HepG2 (cell line): ENCODE data around the gene ZBTB7C. TPM values are rescaled to one million over a fixed set of nuclear protein-coding genes. Genes with fewer than 3 reads are reported as not detected.

Experiments used
- ATAC-seq: fragments of 200-7000 bp; cut with Tn5 transposase; 3 replicates; pipeline ENCODE4 v1.9.1; 2020; ENCODE audit warnings: mild to moderate bottlenecking, moderate library complexity
- BruUV-seq: library from RNA; stranded (reverse); fragments of 400-500 nt; replicated peaks from 2 replicates; lab custom pipeline; 2021; lab: Mats Ljungman, UMichigan
- CTCF ChIA-PET: fragments of 300-600 bp; formaldehyde crosslinking; extraction: SDS; loops from one replicate; lab custom pipeline; 2021; ENCODE audit warnings: low total read pairs, inconsistent platforms, low intra/inter-chr PET ratio; lab: Yijun Ruan, JAX
- POLR2A ChIA-PET: fragments of 350-600 bp; sonication (Branson Sonifier 250); formaldehyde crosslinking; loops from one replicate; lab custom pipeline; 2020; ENCODE audit warnings: antibody characterized with exemption, inconsistent platforms; lab: Yijun Ruan, JAX
- DNase-seq: peaks from one replicate; pipeline ENCODE4 v3.0.0-alpha.2; 2015; ENCODE audit warnings: low spot score
- FAIRE-seq: peaks from 3 replicates; lab custom pipeline; 2011; peaks lifted over from hg19 to GRCh38; lab: Jason Lieb, UNC
- H2AFZ ChIP-seq: one replicate; pipeline ENCODE4 v1.6.1; 2011; ENCODE audit warnings: low read length, inconsistent platforms
- H3K27ac ChIP-seq: fragments of 300-600 bp; 3 replicates; pipeline ENCODE4 v1.8.0; 2011; ENCODE audit warnings: mixed run types, mild to moderate bottlenecking, mixed read lengths, low read length, inconsistent platforms; ENCODE audit not compliant: insufficient read depth; ENCODE audit errors: extremely low read length
- H3K27me3 ChIP-seq, 2 experiments: fragments of 200-600 bp in 1 of 2; 2 replicates in 1 of 2; 3 replicates in 1 of 2; pipeline versions ENCODE4 v1.6.0 to v1.8.0; 2011; ENCODE audit warnings: low read length in 2 of 2, mild to moderate bottlenecking in 2 of 2, moderate library complexity in 2 of 2, inconsistent platforms in 1 of 2; ENCODE audit not compliant: insufficient read depth in 2 of 2, control insufficient read depth in 1 of 2
- H3K36me3 ChIP-seq, 2 experiments: fragments of 200-600 bp in 1 of 2; replicated peaks in 1 of 2; 2 replicates in 1 of 2; 3 replicates in 1 of 2; pipeline versions ENCODE4 v1.5.1 to v1.8.0; 2011; ENCODE audit warnings: low read length in 2 of 2, inconsistent platforms in 1 of 2; ENCODE audit not compliant: insufficient read depth in 2 of 2, control insufficient read depth in 1 of 2
- H3K4me1 ChIP-seq: 2 replicates; pipeline ENCODE4 v1.5.1; 2012; ENCODE audit warnings: low read length, inconsistent platforms; ENCODE audit not compliant: insufficient read depth
- H3K4me2 ChIP-seq: 2 replicates; pipeline ENCODE4 v1.6.0; 2011; ENCODE audit warnings: low read depth, low read length, inconsistent platforms
- H3K4me3 ChIP-seq, 3 experiments: fragments of 200-600 bp in 1 of 3; sonication (generic), shearing (Covaris generic) in 1 of 3; replicated peaks in 1 of 3; 2 replicates each; pipeline ENCODE4 v1.5.1; 2011 to 2016; ENCODE audit warnings: low read length in 3 of 3, inconsistent platforms in 2 of 3, low read depth in 2 of 3, mild to moderate bottlenecking in 2 of 3, control low read depth in 1 of 3, mixed read lengths in 1 of 3; ENCODE audit not compliant: insufficient read depth in 1 of 3
- H3K79me2 ChIP-seq: one replicate; pipeline ENCODE4 v1.6.1; 2011; ENCODE audit warnings: low read length, inconsistent platforms; ENCODE audit not compliant: insufficient read depth
- H3K9ac ChIP-seq: 2 replicates; pipeline ENCODE4 v1.6.0; 2011; ENCODE audit warnings: mild to moderate bottlenecking, low read depth, low read length, inconsistent platforms; ENCODE audit not compliant: insufficient read depth
- H3K9me3 ChIP-seq: 2 replicates; pipeline ENCODE4 v1.5.1; 2012; ENCODE audit warnings: mild to moderate bottlenecking, low read length
- H4K20me1 ChIP-seq: 2 replicates; pipeline ENCODE4 v1.6.0; 2011; ENCODE audit warnings: inconsistent platforms, mild to moderate bottlenecking, low read length, moderate library complexity; ENCODE audit not compliant: insufficient read depth
- ARHGAP35 ChIP-seq: sonication (generic); formaldehyde crosslinking; IDR thresholded peaks from 2 replicates; pipeline ENCODE4 v1.9.0; 2022; ENCODE audit warnings: mild to moderate bottlenecking, inconsistent platforms, moderate library complexity, missing genetic modification reagents, borderline replicate concordance
- ATF1 ChIP-seq: IDR thresholded peaks from 2 replicates; pipeline ENCODE4 v1.6.1; 2016; ENCODE audit warnings: mild to moderate bottlenecking, control low read depth
- BCL6 ChIP-seq: IDR thresholded peaks from 2 replicates; pipeline ENCODE4 v1.6.1; 2016; ENCODE audit warnings: missing genetic modification reagents, missing compliant biosample characterization
- EHMT2 ChIP-seq: fragments of 200-600 bp; sonication (generic); IDR thresholded peaks from 2 replicates; pipeline ENCODE4 v1.7.0; 2017; ENCODE audit warnings: antibody characterized with exemption, low read depth, low read length, borderline replicate concordance
- HNRNPUL1 ChIP-seq: fragments of 200-400 bp; formaldehyde crosslinking; IDR thresholded peaks from 2 replicates; pipeline ENCODE4 v1.6.1; 2017; ENCODE audit warnings: low read depth, mild to moderate bottlenecking, low read length, moderate library complexity
- IKZF4 ChIP-seq: sonication (generic); formaldehyde crosslinking; IDR thresholded peaks from 2 replicates; pipeline ENCODE4 v1.5.1; 2020; ENCODE audit warnings: borderline replicate concordance, mild to moderate bottlenecking, low read depth, missing genetic modification reagents; ENCODE audit errors: not compliant biosample characterization
- KDM5A ChIP-seq: fragments of 200-600 bp; sonication (generic); IDR thresholded peaks from 2 replicates; pipeline ENCODE4 v1.7.0; 2018; ENCODE audit warnings: antibody characterized with exemption, mild to moderate bottlenecking, low read length, borderline replicate concordance
- NCOA1 ChIP-seq: sonication (generic); formaldehyde crosslinking; IDR thresholded peaks from 2 replicates; pipeline ENCODE4 v1.9.0; 2021; ENCODE audit warnings: missing genetic modification reagents
- RBFOX2 ChIP-seq: fragments of 200-400 bp; formaldehyde crosslinking; IDR thresholded peaks from 2 replicates; pipeline ENCODE4 v1.6.1; 2017; ENCODE audit warnings: low read depth, mild to moderate bottlenecking, low read length
- RFX3 ChIP-seq: IDR thresholded peaks from 2 replicates; pipeline ENCODE4 v1.6.1; 2016; ENCODE audit warnings: missing biosample characterization, missing genetic modification reagents
- TEAD2 ChIP-seq: sonication (generic); formaldehyde crosslinking; IDR thresholded peaks from 2 replicates; pipeline ENCODE4 v1.9.0; 2021; ENCODE audit warnings: missing genetic modification reagents
- TMF1 ChIP-seq: sonication (generic); formaldehyde crosslinking; IDR thresholded peaks from 2 replicates; pipeline ENCODE4 v1.8.1; 2022; ENCODE audit warnings: low read depth, missing genetic modification reagents
- ZFP36L2 ChIP-seq: sonication (generic); formaldehyde crosslinking; IDR thresholded peaks from 2 replicates; pipeline ENCODE4 v1.4.0; 2020; ENCODE audit warnings: missing genetic modification reagents
- ZFP62 ChIP-seq: sonication (generic); formaldehyde crosslinking; IDR thresholded peaks from 2 replicates; pipeline ENCODE4 v1.4.0; 2020; ENCODE audit warnings: missing genetic modification reagents
- ZKSCAN5 ChIP-seq: sonication (generic); formaldehyde crosslinking; IDR thresholded peaks from 2 replicates; pipeline ENCODE4 v1.5.1; 2020; ENCODE audit warnings: mild to moderate bottlenecking, missing genetic modification reagents
- ZNF207 ChIP-seq: fragments of 450-650 bp; IDR thresholded peaks from 2 replicates; pipeline ENCODE4 v1.6.1; 2016; ENCODE audit warnings: antibody characterized with exemption, borderline replicate concordance
- ZNF543 ChIP-seq: sonication (generic); formaldehyde crosslinking; IDR thresholded peaks from 2 replicates; pipeline ENCODE4 v1.4.0; 2020; ENCODE audit warnings: mild to moderate bottlenecking, missing genetic modification reagents
- ZNF556 ChIP-seq: sonication (generic); formaldehyde crosslinking; IDR thresholded peaks from 2 replicates; pipeline ENCODE4 v1.4.0; 2020; ENCODE audit warnings: mild to moderate bottlenecking, missing genetic modification reagents, borderline replicate concordance
- WGBS: methylation state at CpG from one replicate; pipeline ENCODE4 v1.1.6; 2017; ENCODE audit warnings: low lambda C conversion rate; 5-methylcytosine and 5-hydroxymethylcytosine counted together
- in situ Hi-C: cut with HindIII; loops from 2 replicates; pipeline ENCODE4 v1.10.0; 2017; ENCODE audit warnings: low pct_unique_long_range_greater_than_20kb; ENCODE audit not compliant: extremely low pct_ligation_motif_present
- intact Hi-C: fragments of 100-400 bp; cut with micrococcal nuclease; formaldehyde crosslinking; loops from one replicate; pipeline ENCODE4 v1.10.0; 2022; ENCODE audit not compliant: unreplicated experiment
- polyA plus RNA-seq, 8 experiments: library from polyadenylated mRNA; depleted of rRNA in 3 of 8; stranded (reverse) in 7 of 8; unstranded in 1 of 8; fragments of >200 nt; fragmentation: Illumina TruSeq in 4 of 8; extraction: Trizol in 4 of 8; gene quantifications; 2 replicates each; pipeline versions ENCODE4 v1.2.1 to v1.2.3, GENCODE V29; 2011 to 2016; ENCODE audit warnings: low read depth in 4 of 8, missing spikeins in 1 of 8, mixed read lengths in 1 of 8; ENCODE audit not compliant: insufficient read depth in 1 of 8
- total RNA-seq, 5 experiments: library from RNA; depleted of rRNA; stranded (reverse); fragments of >200 nt; fragmentation: Illumina TruSeq; extraction: Trizol; gene quantifications; 2 replicates each; pipeline ENCODE4 v1.2.3, GENCODE V29; 2016; ENCODE audit warnings: low read depth in 1 of 5
- TF ChIP-seq, protein P1 (sequence below): sonication (generic); formaldehyde crosslinking; IDR thresholded peaks from 2 replicates; pipeline ENCODE4 v1.4.0; 2020; ENCODE audit warnings: missing genetic modification reagents
- TF ChIP-seq, protein P2 (sequence below), 2 experiments: sonication (generic) in 1 of 2; formaldehyde crosslinking in 1 of 2; IDR thresholded peaks; 2 replicates each; pipeline versions ENCODE4 v1.4.0 to v1.6.1; 2018 to 2020; ENCODE audit warnings: missing genetic modification reagents in 2 of 2, borderline replicate concordance in 1 of 2, low read depth in 1 of 2, mild to moderate bottlenecking in 1 of 2, missing biosample characterization in 1 of 2

ZBTB7C gene
- total and polyA plus RNA-seq, 2 of the 13 experiments (the other 11 are each of a cell fraction or from before 2014, with no cell fraction given), result 0.01 to 0.04 TPM

DNA sequence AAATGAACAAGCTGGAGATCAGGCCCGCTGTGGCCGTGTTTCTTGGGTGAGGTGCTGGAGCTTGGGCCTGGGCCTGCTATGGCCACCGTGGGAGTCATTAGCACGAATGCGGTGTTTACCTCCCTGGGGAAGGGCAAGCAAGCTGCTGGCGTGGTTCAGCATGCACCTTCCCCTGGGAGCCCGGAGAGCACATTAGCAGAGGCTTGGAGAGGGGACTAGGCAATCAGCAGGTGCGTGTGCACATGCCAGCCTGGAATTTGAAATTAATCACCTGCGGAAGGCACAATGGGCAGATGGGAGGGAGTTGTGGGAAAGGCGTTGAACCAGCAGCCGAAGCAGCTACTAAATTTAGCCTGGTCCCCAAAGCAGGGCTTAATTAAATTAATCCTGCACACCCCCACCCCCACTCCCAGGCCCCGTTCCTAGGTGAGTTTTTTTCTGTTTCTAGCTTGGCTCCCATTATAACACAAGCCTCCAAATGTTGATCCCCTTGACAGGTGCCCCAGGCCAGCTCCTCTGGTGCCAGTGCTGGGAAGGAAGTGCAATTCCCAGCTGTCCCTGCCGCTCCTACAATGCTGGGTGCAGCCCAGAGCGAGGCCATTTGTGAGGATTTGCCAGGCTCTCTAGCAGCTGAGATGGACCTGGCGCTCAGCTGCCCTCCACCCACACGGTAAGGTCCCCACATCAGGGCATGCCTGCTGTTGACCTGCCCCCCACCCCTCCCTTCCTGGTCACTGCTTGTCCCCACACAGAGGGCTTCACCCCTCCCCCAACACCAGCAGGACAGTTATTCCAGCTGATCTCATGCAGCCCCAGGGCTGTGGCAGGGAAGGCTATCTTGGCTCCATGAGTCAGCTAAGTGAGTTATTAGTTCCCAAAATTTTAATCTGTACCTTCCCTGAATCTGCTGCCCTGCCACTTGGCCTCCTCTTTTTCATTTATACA lies 115.0 kb downstream of the ZBTB7C start:
- Histone ChIP-seq H3K79me2 (no peaks in the 10 kb centered on the region), H4K20me1 (no peaks in the 10 kb centered on the region), H3K27me3 (no peaks in the 10 kb centered on the region; a peak in 1 of 5 replicates), H3K36me3 (no peaks in the 10 kb centered on the region), H3K4me3 (no peak overlapping the region), H3K9me3 (no peaks in the 10 kb centered on the region), H3K4me2 (no peak overlapping the region), H3K4me1 (no peaks in the 10 kb centered on the region), H3K9ac (no peak overlapping the region), H2AFZ (no peak overlapping the region), H3K27ac (no peak overlapping the region)
- FAIRE-seq, result no peak
- ATAC-seq, result no peak
- no peak for TF ChIP-seq ZNF543 (CRISPR knock-in tag)
- TF ChIP-seq KDM5A, result no peak
- TF ChIP-seq ZFP36L2, result no peak
- no peak for TF ChIP-seq ZNF556 (CRISPR knock-in tag)
- no peak for TF ChIP-seq ZFP62
- no peak for TF ChIP-seq RFX3
- no peak for TF ChIP-seq TMF1
- TF ChIP-seq ARHGAP35, result no peak
- no peak for TF ChIP-seq IKZF4 (CRISPR knock-in tag)
- TF ChIP-seq RBFOX2, result no peak
- TF ChIP-seq ZKSCAN5 (CRISPR knock-in tag), result no peak
- TF ChIP-seq ATF1 (CRISPR knock-in tag), result no peak
- TF ChIP-seq ZNF207, result no peak
- TF ChIP-seq, protein P1, sequence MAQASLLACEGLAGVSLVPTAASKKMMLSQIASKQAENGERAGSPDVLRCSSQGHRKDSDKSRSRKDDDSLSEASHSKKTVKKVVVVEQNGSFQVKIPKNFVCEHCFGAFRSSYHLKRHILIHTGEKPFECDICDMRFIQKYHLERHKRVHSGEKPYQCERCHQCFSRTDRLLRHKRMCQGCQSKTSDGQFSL (CRISPR knock-in tag), result no peak
- no peak for TF ChIP-seq NCOA1 (CRISPR knock-in tag)
- no peak for TF ChIP-seq HNRNPUL1
- TF ChIP-seq EHMT2, result no peak
- no peak for TF ChIP-seq TEAD2
- TF ChIP-seq, protein P2, sequence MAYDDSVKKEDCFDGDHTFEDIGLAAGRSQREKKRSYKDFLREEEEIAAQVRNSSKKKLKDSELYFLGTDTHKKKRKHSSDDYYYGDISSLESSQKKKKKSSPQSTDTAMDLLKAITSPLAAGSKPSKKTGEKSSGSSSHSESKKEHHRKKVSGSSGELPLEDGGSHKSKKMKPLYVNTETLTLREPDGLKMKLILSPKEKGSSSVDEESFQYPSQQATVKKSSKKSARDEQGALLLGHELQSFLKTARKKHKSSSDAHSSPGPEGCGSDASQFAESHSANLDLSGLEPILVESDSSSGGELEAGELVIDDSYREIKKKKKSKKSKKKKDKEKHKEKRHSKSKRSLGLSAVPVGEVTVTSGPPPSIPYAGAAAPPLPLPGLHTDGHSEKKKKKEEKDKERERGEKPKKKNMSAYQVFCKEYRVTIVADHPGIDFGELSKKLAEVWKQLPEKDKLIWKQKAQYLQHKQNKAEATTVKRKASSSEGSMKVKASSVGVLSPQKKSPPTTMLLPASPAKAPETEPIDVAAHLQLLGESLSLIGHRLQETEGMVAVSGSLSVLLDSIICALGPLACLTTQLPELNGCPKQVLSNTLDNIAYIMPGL (CRISPR knock-in tag; IDR thresholded peaks at IDR 0.05; ENCODE audit: borderline replicate concordance in 1 of 2, low read depth in 1 of 2), result no peak
- no peak for TF ChIP-seq BCL6 (CRISPR knock-in tag)
- POLR2A ChIA-PET, result no interaction called here
- 33% methylated on average over 12 of the region's 16 CpGs for WGBS
- no peak for DNase-seq
- in situ Hi-C loops, result no loop called here
- intact Hi-C loops, result no loop called here
- CTCF ChIA-PET, result no interaction called here
- BruUV-seq, result no TSS peak
